SU-DHL-6 (cell line): ENCODE data around the gene OSGEP.

Experiments
- EZH2phosphoT487 ChIP-seq: fragments of 200-600 bp; sonication (generic), shearing (Covaris generic); conservative IDR thresholded peaks from 2 replicates; pipeline ENCODE4 v1.6.1; 2018; ENCODE audit warnings: mild to moderate bottlenecking, antibody characterized with exemption, low read length, moderate library complexity, mixed read lengths
- TF ChIP-seq, protein P1 (sequence below): fragments of 200-600 bp; sonication (generic); IDR thresholded peaks from one replicate; pipeline ENCODE4 v1.5.1; 2017; ENCODE audit warnings: antibody characterized with exemption, mild to moderate bottlenecking, low read length, moderate library complexity; ENCODE audit not compliant: insufficient read depth, poor library complexity, severe bottlenecking

DNA sequence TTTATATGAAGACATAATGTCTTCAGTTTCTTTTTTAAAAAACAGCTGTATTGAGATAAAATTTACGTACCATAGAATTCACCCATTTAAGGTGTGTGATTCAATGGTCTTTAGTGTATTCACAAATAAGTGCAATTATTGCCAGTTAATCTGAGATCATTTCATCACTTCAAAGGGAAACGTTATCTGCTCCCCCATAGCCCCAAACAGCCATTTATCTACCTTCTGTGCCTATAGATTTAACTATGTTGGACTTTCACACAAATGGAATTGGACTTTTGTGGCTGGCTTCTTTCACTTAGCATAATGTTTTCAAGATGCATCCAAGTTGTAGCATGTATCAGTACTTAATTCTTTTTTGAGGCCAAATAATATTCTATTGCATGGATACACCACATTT lies 24.3 kb upstream of the OSGEP start:
- TF ChIP-seq, protein P1, sequence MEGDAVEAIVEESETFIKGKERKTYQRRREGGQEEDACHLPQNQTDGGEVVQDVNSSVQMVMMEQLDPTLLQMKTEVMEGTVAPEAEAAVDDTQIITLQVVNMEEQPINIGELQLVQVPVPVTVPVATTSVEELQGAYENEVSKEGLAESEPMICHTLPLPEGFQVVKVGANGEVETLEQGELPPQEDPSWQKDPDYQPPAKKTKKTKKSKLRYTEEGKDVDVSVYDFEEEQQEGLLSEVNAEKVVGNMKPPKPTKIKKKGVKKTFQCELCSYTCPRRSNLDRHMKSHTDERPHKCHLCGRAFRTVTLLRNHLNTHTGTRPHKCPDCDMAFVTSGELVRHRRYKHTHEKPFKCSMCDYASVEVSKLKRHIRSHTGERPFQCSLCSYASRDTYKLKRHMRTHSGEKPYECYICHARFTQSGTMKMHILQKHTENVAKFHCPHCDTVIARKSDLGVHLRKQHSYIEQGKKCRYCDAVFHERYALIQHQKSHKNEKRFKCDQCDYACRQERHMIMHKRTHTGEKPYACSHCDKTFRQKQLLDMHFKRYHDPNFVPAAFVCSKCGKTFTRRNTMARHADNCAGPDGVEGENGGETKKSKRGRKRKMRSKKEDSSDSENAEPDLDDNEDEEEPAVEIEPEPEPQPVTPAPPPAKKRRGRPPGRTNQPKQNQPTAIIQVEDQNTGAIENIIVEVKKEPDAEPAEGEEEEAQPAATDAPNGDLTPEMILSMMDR: no peak
- TF ChIP-seq EZH2phosphoT487: no peak
